GM12875 (cell line): ENCODE measurements around the gene USH2A.

Experiments used
- H3K4me3 ChIP-seq: one replicate; pipeline ENCODE4 v1.5.1; 2011; ENCODE audit warnings: low read depth, low read length, control low read depth
- TF ChIP-seq, protein P1 (sequence below): IDR thresholded peaks from 2 replicates; pipeline ENCODE4 v1.5.1; 2011; ENCODE audit warnings: low read depth, mild to moderate bottlenecking, control low read depth, inconsistent platforms, low read length, moderate library complexity, borderline replicate concordance; ENCODE audit not compliant: insufficient read depth

The USH2A gene

DNA sequence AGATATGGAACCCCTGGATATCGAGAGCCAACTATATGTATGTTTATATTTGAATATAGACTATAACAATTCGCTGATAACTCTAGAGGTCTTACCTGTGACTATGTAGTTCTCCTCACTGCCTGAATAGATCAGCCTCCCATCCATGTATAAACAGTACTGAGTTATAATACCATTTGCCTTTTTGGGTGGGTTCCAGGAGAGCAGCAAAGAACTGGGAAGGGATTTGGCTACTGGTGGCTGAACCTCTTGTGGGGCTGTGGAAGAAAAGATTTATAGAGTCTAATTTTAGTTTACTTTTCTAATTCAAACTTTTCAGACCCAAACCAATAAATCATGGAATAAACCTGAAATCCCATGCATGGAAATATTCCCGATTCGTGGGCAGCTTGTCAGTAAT is 376.9 kb downstream of the USH2A start:
- H3K4me3 ChIP-seq: no peak overlapping the region
- TF ChIP-seq, protein P1, sequence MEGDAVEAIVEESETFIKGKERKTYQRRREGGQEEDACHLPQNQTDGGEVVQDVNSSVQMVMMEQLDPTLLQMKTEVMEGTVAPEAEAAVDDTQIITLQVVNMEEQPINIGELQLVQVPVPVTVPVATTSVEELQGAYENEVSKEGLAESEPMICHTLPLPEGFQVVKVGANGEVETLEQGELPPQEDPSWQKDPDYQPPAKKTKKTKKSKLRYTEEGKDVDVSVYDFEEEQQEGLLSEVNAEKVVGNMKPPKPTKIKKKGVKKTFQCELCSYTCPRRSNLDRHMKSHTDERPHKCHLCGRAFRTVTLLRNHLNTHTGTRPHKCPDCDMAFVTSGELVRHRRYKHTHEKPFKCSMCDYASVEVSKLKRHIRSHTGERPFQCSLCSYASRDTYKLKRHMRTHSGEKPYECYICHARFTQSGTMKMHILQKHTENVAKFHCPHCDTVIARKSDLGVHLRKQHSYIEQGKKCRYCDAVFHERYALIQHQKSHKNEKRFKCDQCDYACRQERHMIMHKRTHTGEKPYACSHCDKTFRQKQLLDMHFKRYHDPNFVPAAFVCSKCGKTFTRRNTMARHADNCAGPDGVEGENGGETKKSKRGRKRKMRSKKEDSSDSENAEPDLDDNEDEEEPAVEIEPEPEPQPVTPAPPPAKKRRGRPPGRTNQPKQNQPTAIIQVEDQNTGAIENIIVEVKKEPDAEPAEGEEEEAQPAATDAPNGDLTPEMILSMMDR: no peak

GRCh38 chr1:216045400-216045799 is 377.8 kb downstream of the USH2A start:
- TF ChIP-seq, protein P1: no peak
- H3K4me3 ChIP-seq: no peak overlapping the region

DNA sequence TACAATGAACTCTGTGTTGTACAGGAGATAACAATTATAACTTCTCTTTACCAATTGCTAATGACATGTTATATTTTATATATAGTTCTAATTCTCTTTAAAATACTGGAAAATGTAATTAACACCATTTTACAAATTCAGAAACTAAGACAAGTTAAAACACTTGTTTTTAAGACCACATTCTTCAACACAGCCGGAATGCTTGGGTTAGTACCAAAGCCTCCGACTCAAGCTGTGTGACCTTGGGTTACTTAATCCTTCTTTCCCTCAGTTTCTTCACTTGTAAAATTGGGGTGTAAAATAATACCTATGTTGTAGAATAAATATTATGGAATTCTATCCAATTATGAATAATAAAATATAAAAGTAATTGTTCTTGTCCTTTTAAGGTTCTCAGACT is 378.7 kb downstream of the USH2A start:
- H3K4me3 ChIP-seq: no peak overlapping the region
- TF ChIP-seq, protein P1: no peak

GRCh38 chr1:216034506-216034905 is 388.7 kb downstream of the USH2A start:
- no peak overlapping the region for H3K4me3 ChIP-seq
- TF ChIP-seq, protein P1: no peak

GRCh38 chr1:216032961-216033614 is 390.2 kb downstream of the USH2A start:
- no peak overlapping the region for H3K4me3 ChIP-seq
- TF ChIP-seq, protein P1: no peak

- TF ChIP-seq, protein P1: no peak
- no peak overlapping the region for H3K4me3 ChIP-seq
These were observed 391.0 kb downstream of the USH2A start for GRCh38 chr1:216032284-216032683.

- TF ChIP-seq, protein P1: no peak
- H3K4me3 ChIP-seq: no peak overlapping the region
These were observed 394.6 kb downstream of the USH2A start for GRCh38 chr1:216028631-216029030.
